H9 (cell line): ENCODE data around the gene PPP1R2B. TPM values are rescaled to one million over a fixed set of nuclear protein-coding genes. Genes with fewer than 3 reads are reported as not detected.

Experiments used
- DNase-seq: peaks from one replicate; pipeline ENCODE4 v3.0.0-alpha.2; 2017
- H2AFZ ChIP-seq: one replicate; pipeline ENCODE4 v1.6.1; 2013; ENCODE audit warnings: mild to moderate bottlenecking, low read length, control low read depth, moderate library complexity
- H2AK5ac ChIP-seq: 2 replicates; pipeline ENCODE4 v1.6.1; 2013; ENCODE audit warnings: low read length, control low read depth, mixed read lengths; ENCODE audit not compliant: insufficient read length
- H2BK120ac ChIP-seq: one replicate; pipeline ENCODE4 v1.6.1; 2013; ENCODE audit warnings: low read depth, mild to moderate bottlenecking, low read length, control low read depth, inconsistent platforms; ENCODE audit not compliant: poor library complexity, severe bottlenecking
- H2BK12ac ChIP-seq: 2 replicates; pipeline ENCODE4 v1.6.1; 2013; ENCODE audit warnings: low read length, control low read depth, mixed read lengths, low read depth; ENCODE audit not compliant: insufficient read length
- H2BK15ac ChIP-seq: 2 replicates; pipeline ENCODE4 v1.6.1; 2013; ENCODE audit warnings: low read depth, low read length, control low read depth
- H2BK20ac ChIP-seq: one replicate; pipeline ENCODE4 v1.6.1; 2013; ENCODE audit warnings: low read depth, mild to moderate bottlenecking, low read length, control low read depth, inconsistent platforms; ENCODE audit not compliant: poor library complexity, severe bottlenecking
- H2BK5ac ChIP-seq: 2 replicates; pipeline ENCODE4 v1.6.1; 2013; ENCODE audit warnings: low read length, control low read depth, mixed read lengths; ENCODE audit not compliant: insufficient read length
- H3K14ac ChIP-seq: 2 replicates; pipeline ENCODE4 v1.6.1; 2013; ENCODE audit warnings: low read length, control low read depth; ENCODE audit not compliant: insufficient read depth
- H3K18ac ChIP-seq: 2 replicates; pipeline ENCODE4 v1.6.1; 2013; ENCODE audit warnings: low read depth, mild to moderate bottlenecking, mixed read lengths, low read length, control low read depth; ENCODE audit not compliant: insufficient read length
- H3K23ac ChIP-seq: 2 replicates; pipeline ENCODE4 v1.6.1; 2013; ENCODE audit warnings: low read length, control low read depth, mixed read lengths, low read depth; ENCODE audit not compliant: insufficient read length
- H3K23me2 ChIP-seq: 2 replicates; pipeline ENCODE4 v1.6.1; 2013; ENCODE audit warnings: low read depth, mild to moderate bottlenecking, mixed read lengths, low read length, control low read depth; ENCODE audit not compliant: insufficient read length, poor library complexity, severe bottlenecking
- H3K27ac ChIP-seq: 2 replicates; pipeline ENCODE4 v1.5.1; 2013; ENCODE audit warnings: low read length, control low read depth, mixed read lengths, low read depth; ENCODE audit not compliant: insufficient read length
- H3K27me3 ChIP-seq: 2 replicates; pipeline ENCODE4 v1.6.1; 2013; ENCODE audit warnings: low read length, control low read depth, inconsistent platforms; ENCODE audit not compliant: insufficient read depth
- H3K4ac ChIP-seq: 2 replicates; pipeline ENCODE4 v1.6.1; 2013; ENCODE audit warnings: low read depth, mild to moderate bottlenecking, control low read depth, inconsistent platforms, low read length, moderate library complexity
- H3K4me1 ChIP-seq: 2 replicates; pipeline ENCODE4 v1.6.1; 2013; ENCODE audit warnings: low read length, control low read depth, inconsistent platforms; ENCODE audit not compliant: insufficient read depth
- H3K4me2 ChIP-seq: 2 replicates; pipeline ENCODE4 v1.6.1; 2013; ENCODE audit warnings: low read length, control low read depth, mixed read lengths; ENCODE audit not compliant: insufficient read length, insufficient read depth
- H3K56ac ChIP-seq: 2 replicates; pipeline ENCODE4 v1.6.1; 2013; ENCODE audit warnings: low read depth, mild to moderate bottlenecking, mixed read lengths, low read length, control low read depth; ENCODE audit not compliant: insufficient read length
- H3K79me1 ChIP-seq: 2 replicates; pipeline ENCODE4 v1.6.1; 2013; ENCODE audit warnings: low read depth, mild to moderate bottlenecking, moderate library complexity, low read length, control low read depth, inconsistent platforms; ENCODE audit not compliant: insufficient read depth, poor library complexity, severe bottlenecking
- H3K79me2 ChIP-seq: 2 replicates; pipeline ENCODE4 v1.6.1; 2013; ENCODE audit warnings: low read length, control low read depth, inconsistent platforms; ENCODE audit not compliant: insufficient read depth
- H3K9ac ChIP-seq: 2 replicates; pipeline ENCODE4 v1.6.1; 2013; ENCODE audit warnings: low read length, control low read depth, mixed read lengths; ENCODE audit not compliant: insufficient read length; ENCODE audit errors: extremely low read depth
- H3K9me3 ChIP-seq: one replicate; pipeline ENCODE4 v1.6.1; 2013; ENCODE audit warnings: low read depth, low read length, inconsistent platforms; ENCODE audit not compliant: control insufficient read depth
- H3T11ph ChIP-seq: one replicate; pipeline ENCODE4 v1.6.1; 2013; ENCODE audit warnings: mild to moderate bottlenecking, low read length, control low read depth, inconsistent platforms
- H4K20me1 ChIP-seq: one replicate; pipeline ENCODE4 v1.6.1; 2013; ENCODE audit not compliant: control insufficient read depth, insufficient read length, insufficient read depth
- H4K5ac ChIP-seq: 2 replicates; pipeline ENCODE4 v1.6.1; 2013; ENCODE audit warnings: low read depth, mild to moderate bottlenecking, mixed read lengths, low read length, control low read depth; ENCODE audit not compliant: insufficient read length
- H4K8ac ChIP-seq: replicated peaks from 2 replicates; pipeline ENCODE4 v1.6.1; 2013; ENCODE audit warnings: low read length, control low read depth, mixed read lengths, low read depth; ENCODE audit not compliant: insufficient read length
- H4K91ac ChIP-seq: 2 replicates; pipeline ENCODE4 v1.6.1; 2013; ENCODE audit warnings: low read depth, mild to moderate bottlenecking, moderate library complexity, mixed read lengths, low read length, control low read depth; ENCODE audit not compliant: insufficient read length
- H3K27ac Mint-ChIP-seq, 3 experiments: 2 replicates in 2 of 3; 3 replicates in 1 of 3; pipeline ENCODE4 v1.8.0; 2020 to 2021; ENCODE audit warnings: mixed read lengths in 3 of 3, mild to moderate bottlenecking in 1 of 3, moderate library complexity in 1 of 3
- H3K27me3 Mint-ChIP-seq: 2 replicates; pipeline ENCODE4 v1.8.0; 2021; ENCODE audit warnings: low read depth, mild to moderate bottlenecking, moderate library complexity, mixed read lengths
- H3K36me3 Mint-ChIP-seq, 3 experiments: 2 replicates in 2 of 3; 3 replicates in 1 of 3; pipeline ENCODE4 v1.8.0; 2020 to 2021; ENCODE audit warnings: low read depth in 3 of 3, mixed read lengths in 3 of 3; ENCODE audit not compliant: insufficient read depth in 1 of 3
- H3K4me1 Mint-ChIP-seq, 2 experiments: 2 replicates each; pipeline ENCODE4 v1.8.0; 2020; ENCODE audit warnings: mixed read lengths in 2 of 2
- H3K4me3 Mint-ChIP-seq, 2 experiments: 2 replicates in 1 of 2; 3 replicates in 1 of 2; pipeline ENCODE4 v1.8.0; 2020 to 2021; ENCODE audit warnings: mild to moderate bottlenecking in 2 of 2, mixed read lengths in 2 of 2, moderate library complexity in 1 of 2
- H3K9me3 Mint-ChIP-seq, 2 experiments: 2 replicates in 1 of 2; 3 replicates in 1 of 2; pipeline ENCODE4 v1.8.0; 2020; ENCODE audit warnings: mild to moderate bottlenecking in 2 of 2, mixed read lengths in 2 of 2, moderate library complexity in 1 of 2
- WGBS: extraction: QIAGEN DNeasy Blood & Tissue Kit; methylation state at CpG from one replicate; pipeline ENCODE4 v1.1.7; 2013; ENCODE audit warnings: missing lambda C conversion rate, low lambda C conversion rate, mixed read lengths; ENCODE audit not compliant: insufficient read length; ENCODE audit errors: extremely low coverage; 5-methylcytosine and 5-hydroxymethylcytosine counted together
- total RNA-seq: library from RNA; stranded (reverse); gene quantifications from 2 replicates; pipeline ENCODE4 v1.2.1, GENCODE V29; 2021
- TF ChIP-seq, protein P1 (sequence below): fragments of 200-600 bp; sonication (generic); conservative IDR thresholded peaks from 3 replicates; pipeline ENCODE4 v1.8.0; 2021; ENCODE audit warnings: antibody characterized with exemption, mild to moderate bottlenecking

The PPP1R2B gene
- total RNA-seq, 1 experiment from 2014 or later: not detected

GRCh38 chr5:156834916-156835315 lies 15.2 kb upstream of the PPP1R2B start:
- Histone ChIP-seq H2BK5ac (no peak overlapping the region), H3K79me2 (no peaks in the 10 kb centered on the region), H2BK15ac (no peak overlapping the region), H3K27ac (no peak overlapping the region), H3K4me1 (0 out of 2 replicates have a peak, but pooled peaks cover 4% of the 10 kb centered on the region), H4K5ac (no peak overlapping the region), H2BK12ac (no peak overlapping the region), H3K23me2 (no peaks in the 10 kb centered on the region), H3K9ac (no peak overlapping the region), H3K4me2 (no peak overlapping the region), H4K20me1 (no peaks in the 10 kb centered on the region), H3K23ac (no peak overlapping the region), H3T11ph (no peak overlapping the region), H4K91ac (no peak overlapping the region), H3K4ac (no peak overlapping the region), H2BK20ac (no peak overlapping the region), H2BK120ac (no peak overlapping the region), H3K56ac (no peak overlapping the region), H2AFZ (no peak overlapping the region), H3K79me1 (no peaks in the 10 kb centered on the region), H3K14ac (no peak overlapping the region), H2AK5ac (no peak overlapping the region), H3K9me3 (no peaks in the 10 kb centered on the region), H3K27me3 (no peaks in the 10 kb centered on the region), H4K8ac (no peak overlapping the region), H3K18ac (no peak overlapping the region)
- WGBS: no CpG with 5 or more reads among the region's 6 CpGs
- TF ChIP-seq, protein P1, sequence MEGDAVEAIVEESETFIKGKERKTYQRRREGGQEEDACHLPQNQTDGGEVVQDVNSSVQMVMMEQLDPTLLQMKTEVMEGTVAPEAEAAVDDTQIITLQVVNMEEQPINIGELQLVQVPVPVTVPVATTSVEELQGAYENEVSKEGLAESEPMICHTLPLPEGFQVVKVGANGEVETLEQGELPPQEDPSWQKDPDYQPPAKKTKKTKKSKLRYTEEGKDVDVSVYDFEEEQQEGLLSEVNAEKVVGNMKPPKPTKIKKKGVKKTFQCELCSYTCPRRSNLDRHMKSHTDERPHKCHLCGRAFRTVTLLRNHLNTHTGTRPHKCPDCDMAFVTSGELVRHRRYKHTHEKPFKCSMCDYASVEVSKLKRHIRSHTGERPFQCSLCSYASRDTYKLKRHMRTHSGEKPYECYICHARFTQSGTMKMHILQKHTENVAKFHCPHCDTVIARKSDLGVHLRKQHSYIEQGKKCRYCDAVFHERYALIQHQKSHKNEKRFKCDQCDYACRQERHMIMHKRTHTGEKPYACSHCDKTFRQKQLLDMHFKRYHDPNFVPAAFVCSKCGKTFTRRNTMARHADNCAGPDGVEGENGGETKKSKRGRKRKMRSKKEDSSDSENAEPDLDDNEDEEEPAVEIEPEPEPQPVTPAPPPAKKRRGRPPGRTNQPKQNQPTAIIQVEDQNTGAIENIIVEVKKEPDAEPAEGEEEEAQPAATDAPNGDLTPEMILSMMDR: no peak
- Mint-ChIP-seq H3K9me3 (no peaks in the 10 kb centered on the region; a peak in 1 of 5 replicates), H3K4me1 (peaks cover 9% of the 10 kb centered on the region in 2 experiments), H3K27me3 (no peaks in the 10 kb centered on the region), H3K27ac (no peak overlapping the region; a peak in 1 of 7 replicates), H3K36me3 (no peaks in the 10 kb centered on the region; a peak in 1 of 7 replicates), H3K4me3 (no peak overlapping the region)
- no peak for DNase-seq
